Peyer's patch (tissue), 4 donors: Measurements from ENCODE around the gene LRRC1. TPM values are rescaled to one million over a fixed set of nuclear protein-coding genes. Genes with fewer than 3 reads are reported as not detected.

Experiments used
- DNase-seq, 3 donors: peaks; one replicate each; pipeline ENCODE4 v3.0.0-alpha.2; 2017 to 2019
- H3K27ac ChIP-seq, 4 donors: fragments of 200-600 bp; sonication (generic); one replicate each; pipeline ENCODE4 v1.5.1; 2016 to 2019
- H3K27me3 ChIP-seq, 2 donors: fragments of 200-600 bp; sonication (generic); one replicate each; pipeline ENCODE4 v1.5.1; 2019
- H3K36me3 ChIP-seq, 3 donors: fragments of 200-600 bp; sonication (generic); one replicate each; pipeline ENCODE4 v1.5.1; 2016 to 2019
- H3K4me1 ChIP-seq, 4 donors: fragments of 200-600 bp; sonication (generic); one replicate each; pipeline ENCODE4 v1.5.1; 2016 to 2019
- H3K4me3 ChIP-seq, 4 donors: fragments of 200-600 bp; sonication (generic); 1 replicate in 3 of 4; 2 replicates in 1 of 4; pipeline ENCODE4 v1.5.1; 2016 to 2019; ENCODE audit warnings: mild to moderate bottlenecking in 1 of 4
- H3K9me3 ChIP-seq, 4 donors: fragments of 200-600 bp; sonication (generic); one replicate each; pipeline ENCODE4 v1.5.1; 2016 to 2019; ENCODE audit warnings: mild to moderate bottlenecking in 1 of 4
- CTCF ChIP-seq, 6 experiments: fragments of 450-650 bp in 4 of 6; fragments of 200-600 bp in 2 of 6; sonication (generic) in 1 of 6; IDR thresholded peaks; one replicate each; pipeline ENCODE4 v1.5.1; 2017 to 2019; ENCODE audit warnings: antibody characterized with exemption in 6 of 6, mild to moderate bottlenecking in 3 of 6, moderate library complexity in 1 of 6
- POLR2A ChIP-seq, 2 donors: fragments of 450-650 bp; IDR thresholded peaks; one replicate each; pipeline ENCODE4 v1.5.1; 2017; ENCODE audit warnings: antibody characterized with exemption in 2 of 2, mild to moderate bottlenecking in 2 of 2, moderate library complexity in 2 of 2
- total RNA-seq, 4 donors: library from RNA; depleted of rRNA; stranded (reverse); fragments of >200 nt; gene quantifications; one replicate each; pipeline ENCODE4 v1.1.0, GENCODE V29; 2016

LRRC1 gene
- total RNA-seq, 4 donors from 2014 or later, result 37.1 to 63.6 (median 49.8) TPM

- H3K9me3 ChIP-seq, result no peaks in the 10 kb centered on the region
- H3K27me3 ChIP-seq, result no peaks in the 10 kb centered on the region
- no peaks in the 10 kb centered on the region for H3K36me3 ChIP-seq
These were observed 167.8 kb downstream of the LRRC1 start for GRCh38 chr6:53962646-53963045.

GRCh38 chr6:53967415-53967814 is 172.6 kb downstream of the LRRC1 start:
- Histone ChIP-seq H3K4me1 (no peaks in the 10 kb centered on the region), H3K9me3 (no peaks in the 10 kb centered on the region), H3K27me3 (no peaks in the 10 kb centered on the region), H3K36me3 (no peaks in the 10 kb centered on the region), H3K4me3 (no peak overlapping the region), H3K27ac (no peak overlapping the region)
- TF ChIP-seq POLR2A (IDR thresholded peaks at IDR 0.05), result no peak
- TF ChIP-seq CTCF (IDR thresholded peaks at IDR 0.05), result no peak
- DNase-seq, result no peak

More at GRCh38 chr6:53962646-53963045, 167.8 kb downstream of the LRRC1 start:
- no peaks in the 10 kb centered on the region for H3K4me1 ChIP-seq
- no peak overlapping the region for H3K27ac ChIP-seq
- no peak for DNase-seq
- H3K4me3 ChIP-seq, result no peak overlapping the region
- no peak for TF ChIP-seq POLR2A (IDR thresholded peaks at IDR 0.05)
- TF ChIP-seq CTCF (IDR thresholded peaks at IDR 0.05), result no peak

Other genes starting within 250 kb of the LRRC1 start
- 100 to 1,000 TPM in 3 of 4 donors, 10 to 100 TPM in 1; 77.5 to 143 (median 126) TPM for gene GCLC, start 249.9 kb upstream of the LRRC1 start, total RNA-seq
- 1 to 10 TPM in 1 of 4 donors, under 1 TPM in 3; 0.53 to 1.2 (median 0.68) TPM for gene KLHL31, start 129.2 kb upstream of the LRRC1 start, total RNA-seq